CD4-positive, CD25-positive, alpha-beta regulatory T cell (primary cell): ENCODE data around the gene SERPINI1. TPM values are rescaled to one million over a fixed set of nuclear protein-coding genes. Genes with fewer than 3 reads are reported as not detected.

ENCODE experiments used
- ATAC-seq, 2 donors: fragments of 150-1000 bp; cut with Tn5 transposase; one replicate each; pipeline ENCODE4 v1.10.0; 2021; ENCODE audit warnings: low read depth in 2 of 2, moderate number of reproducible peaks in 2 of 2, moderate library complexity in 1 of 2
- DNase-seq, 3 donors: peaks; one replicate each; pipeline versions ENCODE4 v3.0.0 to v3.0.0-alpha.2; 2012 to 2022; ENCODE audit warnings: mixed read lengths in 1 of 3
- H3K27ac ChIP-seq: one replicate; pipeline ENCODE4 v1.7.0; 2013; ENCODE audit warnings: mild to moderate bottlenecking, low read length; ENCODE audit not compliant: insufficient read depth, poor library complexity, severe bottlenecking
- H3K27me3 ChIP-seq: one replicate; pipeline ENCODE4 v1.7.0; 2013; ENCODE audit warnings: low read length; ENCODE audit not compliant: control insufficient read depth, insufficient read depth
- H3K36me3 ChIP-seq: one replicate; pipeline ENCODE4 v1.7.0; 2013; ENCODE audit warnings: mild to moderate bottlenecking, low read length, moderate library complexity; ENCODE audit not compliant: control insufficient read depth, insufficient read depth
- H3K4me1 ChIP-seq: 2 replicates; pipeline ENCODE4 v1.7.0; 2013; ENCODE audit warnings: mild to moderate bottlenecking, low read length; ENCODE audit not compliant: insufficient read depth, control insufficient read depth, poor library complexity, severe bottlenecking
- H3K4me3 ChIP-seq: one replicate; pipeline ENCODE4 v1.7.0; 2013; ENCODE audit warnings: low read depth, mild to moderate bottlenecking, low read length, moderate library complexity
- H3K9me3 ChIP-seq, 2 experiments: 1 replicate in 1 of 2; 2 replicates in 1 of 2; pipeline ENCODE4 v1.7.0; 2013; ENCODE audit warnings: low read length in 2 of 2, mild to moderate bottlenecking in 1 of 2, moderate library complexity in 1 of 2; ENCODE audit not compliant: control insufficient read depth in 2 of 2
- H3K27ac Mint-ChIP-seq, 3 donors: one replicate each; pipeline ENCODE4 v1.8.0; 2020 to 2022; ENCODE audit warnings: mild to moderate bottlenecking in 3 of 3, mixed read lengths in 3 of 3, moderate library complexity in 2 of 3
- H3K27me3 Mint-ChIP-seq: one replicate; pipeline ENCODE4 v1.8.0; 2022; ENCODE audit warnings: mild to moderate bottlenecking, mixed read lengths
- H3K36me3 Mint-ChIP-seq: one replicate; pipeline ENCODE4 v1.8.0; 2020; ENCODE audit warnings: mixed read lengths
- H3K4me1 Mint-ChIP-seq, 4 donors: one replicate each; pipeline ENCODE4 v1.8.0; 2020 to 2022; ENCODE audit warnings: mixed read lengths in 4 of 4, mild to moderate bottlenecking in 1 of 4
- H3K4me3 Mint-ChIP-seq, 4 donors: one replicate each; pipeline ENCODE4 v1.8.0; 2020 to 2022; ENCODE audit warnings: mild to moderate bottlenecking in 4 of 4, mixed read lengths in 4 of 4, moderate library complexity in 3 of 4
- H3K9me3 Mint-ChIP-seq, 7 donors: one replicate each; pipeline ENCODE4 v1.8.0; 2020 to 2022; ENCODE audit warnings: mixed read lengths in 7 of 7, mild to moderate bottlenecking in 3 of 7, moderate library complexity in 2 of 7
- polyA plus RNA-seq, 4 donors: library from polyadenylated mRNA; unstranded; fragments of 300-500 nt; fragmentation: Illumina TruSeq; gene quantifications; one replicate each; pipeline ENCODE4 v1.2.3, GENCODE V29; 2021
- total RNA-seq: library from RNA; stranded (reverse); gene quantifications from one replicate; pipeline ENCODE4 v1.2.3, GENCODE V29; 2022

Gene SERPINI1
- total and polyA plus RNA-seq, 5 donors from 2014 or later = 2.4 to 17.8 (median 13.2) TPM

DNA sequence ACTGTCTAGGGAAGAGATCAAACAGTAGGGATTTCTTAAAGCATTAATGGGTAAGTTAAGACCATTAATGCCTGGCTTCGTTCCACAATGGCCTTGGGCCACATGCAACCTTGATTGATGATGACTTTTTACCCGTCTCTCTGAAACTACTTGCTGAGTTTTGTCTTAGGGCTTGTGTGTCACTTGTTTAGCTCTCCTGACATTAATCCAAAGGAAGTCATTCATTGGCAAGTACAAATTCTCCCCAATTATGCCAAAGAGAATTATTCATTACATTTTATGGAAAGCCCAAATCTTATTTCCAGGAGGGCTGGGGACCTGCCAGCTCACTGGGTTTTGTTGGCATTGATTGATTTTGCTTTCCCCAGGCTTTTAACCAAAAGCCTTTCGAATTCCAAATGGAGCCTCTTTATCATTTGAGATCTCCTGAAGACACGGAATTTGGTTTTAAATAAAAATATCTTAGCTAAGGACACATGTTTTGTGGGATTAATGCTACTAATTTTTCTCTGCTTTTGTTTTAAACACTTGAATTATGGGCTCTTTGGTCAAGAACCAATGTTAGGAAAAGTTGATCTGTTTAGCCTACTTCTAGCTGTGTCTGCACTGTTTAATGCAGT, 40.7 kb downstream of the SERPINI1 start:
- Mint-ChIP-seq H3K4me1 (peaks cover 7 to 14% (median 9%) of the 10 kb centered on the region in 4 donors), H3K27ac (no peak overlapping the region), H3K27me3 (no peaks in the 10 kb centered on the region), H3K36me3 (peaks cover 6% of the 10 kb centered on the region), H3K4me3 (no peak overlapping the region), H3K9me3 (peaks cover 0 to 5% (median 4%) of the 10 kb centered on the region in 7 donors)
- Histone ChIP-seq H3K9me3 (peaks cover 0 to 4% of the 10 kb centered on the region in 2 experiments), H3K27me3 (no peaks in the 10 kb centered on the region), H3K4me3 (no peak overlapping the region), H3K4me1 (no peaks in the 10 kb centered on the region), H3K27ac (no peak overlapping the region), H3K36me3 (no peaks in the 10 kb centered on the region)
- no peak for DNase-seq
- ATAC-seq = no peak

DNA sequence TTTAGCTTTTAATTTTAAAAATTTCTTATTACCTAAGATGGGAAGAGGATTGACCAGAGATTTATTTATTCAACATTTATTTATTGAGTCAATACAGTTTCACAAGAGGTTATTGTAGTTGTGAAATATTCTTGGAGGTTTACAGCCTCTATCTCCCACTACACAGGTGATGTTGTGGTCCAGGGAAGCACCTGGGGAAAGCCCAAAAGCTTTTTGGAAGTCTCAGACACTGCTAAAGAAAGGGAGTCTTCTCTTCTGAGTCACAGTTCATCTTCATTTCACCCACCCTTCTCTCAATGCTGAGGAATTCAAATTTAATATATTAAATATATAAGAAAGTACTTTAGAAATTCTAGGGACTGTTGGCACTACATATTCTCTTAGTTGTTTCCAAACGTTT, 41.8 kb downstream of the SERPINI1 start:
- ATAC-seq = no peak
- H3K4me1 Mint-ChIP-seq = peaks cover 7 to 14% (median 9%) of the 10 kb centered on the region in 4 donors
- no peak overlapping the region for H3K27ac Mint-ChIP-seq
- Histone ChIP-seq H3K36me3 (no peaks in the 10 kb centered on the region), H3K27me3 (no peaks in the 10 kb centered on the region), H3K27ac (no peak overlapping the region), H3K9me3 (peaks cover 0 to 4% of the 10 kb centered on the region in 2 experiments), H3K4me3 (no peak overlapping the region), H3K4me1 (no peaks in the 10 kb centered on the region)
- no peaks in the 10 kb centered on the region for H3K27me3 Mint-ChIP-seq
- peaks cover 6% of the 10 kb centered on the region for H3K36me3 Mint-ChIP-seq
- DNase-seq = no peak
- no peak overlapping the region for H3K4me3 Mint-ChIP-seq
- H3K9me3 Mint-ChIP-seq = peaks cover 0 to 5% (median 4%) of the 10 kb centered on the region in 7 donors

DNA sequence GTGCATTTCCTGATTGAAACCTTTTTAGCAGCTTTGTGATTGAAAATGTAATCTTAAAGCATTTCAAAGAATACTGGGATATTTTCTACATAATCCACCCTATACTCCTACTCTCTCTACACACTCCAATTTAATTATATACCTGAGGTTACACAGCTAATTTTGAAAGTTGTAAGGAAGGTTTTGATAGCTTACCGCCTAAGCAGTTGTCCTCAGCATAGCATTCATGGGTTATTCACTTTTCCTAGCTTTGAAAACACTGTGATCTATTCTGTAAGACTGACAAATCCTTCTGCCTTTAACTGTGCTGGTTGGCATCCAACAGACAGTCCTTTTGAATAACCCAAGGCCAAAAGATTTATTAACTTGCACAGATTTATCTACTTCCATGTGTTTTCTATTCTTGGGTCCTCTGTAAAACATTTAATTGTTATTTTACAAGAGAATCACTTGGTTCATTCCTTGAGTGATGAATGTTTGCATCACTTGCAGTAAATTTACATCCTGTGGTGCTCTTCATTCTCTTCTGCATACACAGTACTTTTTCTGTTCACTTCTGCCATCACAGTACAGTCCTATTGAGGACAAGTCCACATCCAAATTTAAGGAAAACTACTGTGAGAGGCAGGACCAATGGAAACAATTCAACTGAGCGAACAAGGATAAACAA, 44.8 kb downstream of the SERPINI1 start:
- Mint-ChIP-seq H3K9me3 (peaks cover 0 to 5% (median 4%) of the 10 kb centered on the region in 7 donors), H3K36me3 (peaks cover 9% of the 10 kb centered on the region), H3K27me3 (no peaks in the 10 kb centered on the region), H3K27ac (no peak overlapping the region), H3K4me1 (peaks cover 0 to 2% (median 0%) of the 10 kb centered on the region in 4 donors), H3K4me3 (no peak overlapping the region)
- DNase-seq (no peak), ATAC-seq (no peak)
- Histone ChIP-seq H3K36me3 (no peaks in the 10 kb centered on the region), H3K9me3 (peaks cover 0 to 4% of the 10 kb centered on the region in 2 experiments), H3K4me3 (no peak overlapping the region), H3K27me3 (no peaks in the 10 kb centered on the region), H3K27ac (no peak overlapping the region), H3K4me1 (no peaks in the 10 kb centered on the region)

GRCh38 chr3:167783781-167784180, 48.3 kb downstream of the SERPINI1 start:
- ATAC-seq = no peak

GRCh38 chr3:167785790-167786189, 50.3 kb downstream of the SERPINI1 start:
- H3K4me3 ChIP-seq = no peak overlapping the region
- H3K4me1 ChIP-seq = no peaks in the 10 kb centered on the region
- H3K27ac Mint-ChIP-seq = no peak overlapping the region
- no peaks in the 10 kb centered on the region for H3K27me3 ChIP-seq
- H3K36me3 Mint-ChIP-seq = peaks cover 15% of the 10 kb centered on the region
- no peak for ATAC-seq
- no peaks in the 10 kb centered on the region for H3K9me3 ChIP-seq
- peaks cover 0 to 2% (median 0%) of the 10 kb centered on the region in 7 donors for H3K9me3 Mint-ChIP-seq
- H3K36me3 ChIP-seq = peaks cover 4% of the 10 kb centered on the region
- H3K27ac ChIP-seq = no peak overlapping the region
- no peaks in the 10 kb centered on the region for H3K27me3 Mint-ChIP-seq
- H3K4me3 Mint-ChIP-seq = no peak overlapping the region
- H3K4me1 Mint-ChIP-seq = peaks cover 0 to 2% (median 0%) of the 10 kb centered on the region in 4 donors
- no peak for DNase-seq

More at GRCh38 chr3:167783781-167784180, 48.3 kb downstream of the SERPINI1 start:
- no peaks in the 10 kb centered on the region for H3K27me3 ChIP-seq
- H3K27ac ChIP-seq = no peak overlapping the region
- H3K4me1 ChIP-seq = no peaks in the 10 kb centered on the region
- H3K4me3 ChIP-seq = no peak overlapping the region
- Mint-ChIP-seq H3K36me3 (peaks cover 3% of the 10 kb centered on the region), H3K27ac (no peak overlapping the region), H3K4me3 (no peak overlapping the region), H3K9me3 (peaks cover 0 to 2% (median 0%) of the 10 kb centered on the region in 7 donors), H3K27me3 (no peaks in the 10 kb centered on the region), H3K4me1 (peaks cover 0 to 2% (median 0%) of the 10 kb centered on the region in 4 donors)
- no peaks in the 10 kb centered on the region for H3K36me3 ChIP-seq
- no peak for DNase-seq
- no peaks in the 10 kb centered on the region for H3K9me3 ChIP-seq

GRCh38 chr3:167787440-167787839, 51.9 kb downstream of the SERPINI1 start:
- no peak for ATAC-seq
- no peak overlapping the region for H3K27ac ChIP-seq
- H3K4me1 ChIP-seq = no peaks in the 10 kb centered on the region
- no peaks in the 10 kb centered on the region for H3K27me3 Mint-ChIP-seq
- no peak overlapping the region for H3K27ac Mint-ChIP-seq
- peaks cover 4% of the 10 kb centered on the region for H3K36me3 ChIP-seq
- H3K4me1 Mint-ChIP-seq = peaks cover 0 to 2% (median 0%) of the 10 kb centered on the region in 4 donors
- no peaks in the 10 kb centered on the region for H3K9me3 ChIP-seq
- no peaks in the 10 kb centered on the region for H3K27me3 ChIP-seq
- H3K4me3 Mint-ChIP-seq = no peak overlapping the region
- no peak overlapping the region for H3K4me3 ChIP-seq
- DNase-seq = no peak
- H3K36me3 Mint-ChIP-seq = peaks cover 15% of the 10 kb centered on the region
- H3K9me3 Mint-ChIP-seq = peaks cover 0 to 2% (median 0%) of the 10 kb centered on the region in 7 donors

DNA sequence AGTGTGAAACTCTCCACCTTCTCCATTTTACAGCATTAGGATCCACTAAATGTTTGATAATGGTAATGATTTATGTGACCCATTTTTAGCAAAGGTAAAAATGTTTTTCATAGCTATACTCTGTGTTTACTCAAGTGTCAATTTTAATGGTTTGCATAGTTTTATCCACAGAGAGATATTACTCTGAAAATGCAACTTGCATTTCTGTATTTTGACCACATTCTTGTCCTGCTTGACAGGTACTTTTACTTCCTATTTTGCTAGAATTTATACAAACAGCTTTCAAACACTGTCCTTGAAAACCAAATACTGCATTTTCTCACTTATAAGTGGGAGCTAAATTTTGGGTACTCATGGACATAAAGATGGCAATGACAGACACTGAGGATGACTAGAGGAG, 62.9 kb downstream of the SERPINI1 start:
- Mint-ChIP-seq H3K4me1 (peaks cover 0 to 5% (median 2%) of the 10 kb centered on the region in 4 donors), H3K9me3 (peaks cover 0 to 4% (median 0%) of the 10 kb centered on the region in 7 donors), H3K4me3 (no peak overlapping the region), H3K36me3 (peaks cover 31% of the 10 kb centered on the region), H3K27ac (no peak overlapping the region), H3K27me3 (no peaks in the 10 kb centered on the region)
- Histone ChIP-seq H3K36me3 (peaks cover 4% of the 10 kb centered on the region), H3K27ac (no peak overlapping the region), H3K27me3 (no peaks in the 10 kb centered on the region), H3K4me1 (no peaks in the 10 kb centered on the region), H3K4me3 (no peak overlapping the region), H3K9me3 (no peaks in the 10 kb centered on the region)
- ATAC-seq (no peak), DNase-seq (no peak)
